Frontal cortex (tissue), 4 donors: Measurements from ENCODE around the gene HGFAC. TPM values are rescaled to one million over a fixed set of nuclear protein-coding genes. Genes with fewer than 3 reads are reported as not detected.

Source experiments
- DNase-seq, 2 donors: peaks; one replicate each; pipeline ENCODE4 v3.0.0; 2012; ENCODE audit warnings: low spot score in 2 of 2
- FAIRE-seq: peaks from 2 replicates; lab custom pipeline; 2012; peaks lifted over from hg19 to GRCh38; lab: Jason Lieb, UNC
- total RNA-seq: library from RNA; depleted of rRNA; stranded (reverse); fragments of >200 nt; gene quantifications from one replicate; pipeline ENCODE4 v1.2.3, GENCODE V29; 2014
- donor health status: control.
- donor health status: control.
- donor health status: control.

The HGFAC gene
- total RNA-seq, 1 donor from 2014 or later: 1.6 TPM

DNA sequence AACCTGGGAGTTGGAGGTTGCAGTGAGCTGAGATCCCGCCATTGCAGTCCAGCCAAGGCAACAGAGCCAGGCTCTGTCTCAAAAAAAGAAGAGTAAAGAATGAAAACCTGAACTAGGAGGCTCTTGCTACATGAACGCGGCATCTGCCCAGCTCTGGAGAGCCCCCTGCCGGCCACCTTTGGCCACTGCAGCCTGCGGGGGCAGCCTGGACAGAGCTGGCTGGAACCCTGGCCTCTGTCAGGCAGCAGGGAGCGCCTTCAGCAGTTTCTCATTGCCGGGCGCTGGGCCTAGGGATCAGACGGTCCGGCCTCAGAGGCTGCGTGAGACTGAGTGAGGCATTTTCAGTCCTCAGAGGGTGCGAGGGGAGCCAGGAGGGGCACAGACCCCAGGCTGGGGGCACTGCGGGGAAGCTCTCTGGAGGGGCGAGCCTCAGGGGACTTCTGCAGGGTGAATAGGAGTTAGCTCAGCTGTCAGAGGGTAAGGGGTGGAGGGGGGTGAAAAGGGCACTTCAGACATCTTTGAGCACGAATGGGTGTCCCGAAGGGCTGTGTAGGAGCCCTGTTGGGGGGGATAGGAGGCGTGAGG is 38.9 kb downstream of the HGFAC start:
- DNase-seq (peak; percentile 70 to 87), FAIRE-seq (no peak)

DNA sequence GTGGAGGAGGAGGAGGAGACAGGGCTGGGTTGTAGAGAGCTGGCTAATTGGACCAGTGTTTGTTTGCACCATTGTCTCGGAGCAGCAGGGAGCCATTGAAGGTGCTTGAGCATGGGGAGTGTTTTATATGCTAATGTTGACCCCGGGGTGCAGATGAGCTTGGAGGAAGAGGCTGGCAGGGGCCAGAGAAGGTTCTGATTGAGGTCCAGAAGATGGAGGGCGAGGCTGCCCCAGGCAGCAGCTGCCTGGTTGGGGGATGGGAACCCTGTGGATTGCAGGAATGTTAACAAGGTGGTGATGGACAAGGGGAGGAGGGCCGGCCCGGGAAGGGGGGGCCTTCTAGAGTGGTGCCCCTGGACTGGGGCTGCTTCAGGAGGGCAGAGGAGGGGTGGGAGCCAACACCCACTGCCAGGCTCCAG is 39.4 kb downstream of the HGFAC start:
- FAIRE-seq: no peak
- DNase-seq: no peak

DNA sequence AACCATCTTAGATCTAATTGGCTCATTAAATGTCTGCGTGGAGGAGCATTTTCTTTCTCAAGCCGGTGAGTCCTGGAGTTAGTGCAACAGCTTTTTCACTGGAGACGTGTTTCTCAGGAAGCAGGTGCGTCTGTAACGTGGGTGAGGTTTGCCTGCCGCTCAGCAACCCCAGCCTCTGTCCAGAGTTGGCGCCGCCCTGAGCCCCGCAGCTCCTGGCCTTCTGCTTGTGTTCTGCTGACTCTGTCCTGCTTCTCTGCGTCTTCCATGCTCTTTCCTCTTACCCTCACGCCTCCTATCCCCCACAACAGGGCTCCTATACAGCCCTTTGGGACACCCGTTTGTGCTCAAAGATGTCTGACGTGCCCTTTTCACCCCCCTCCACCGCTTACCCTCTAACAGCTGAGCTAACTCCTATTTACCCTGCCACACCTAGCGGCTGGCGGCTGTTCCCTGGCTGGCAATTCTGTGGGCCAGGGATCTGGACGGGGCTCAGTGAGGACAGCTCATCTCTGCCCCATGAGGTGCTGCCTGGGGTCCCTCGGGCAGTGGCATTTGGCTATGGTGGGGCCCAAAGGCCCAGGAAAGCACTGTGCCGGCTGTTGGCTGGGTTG is 40.1 kb downstream of the HGFAC start:
- FAIRE-seq (no peak), DNase-seq (no peak)

DNA sequence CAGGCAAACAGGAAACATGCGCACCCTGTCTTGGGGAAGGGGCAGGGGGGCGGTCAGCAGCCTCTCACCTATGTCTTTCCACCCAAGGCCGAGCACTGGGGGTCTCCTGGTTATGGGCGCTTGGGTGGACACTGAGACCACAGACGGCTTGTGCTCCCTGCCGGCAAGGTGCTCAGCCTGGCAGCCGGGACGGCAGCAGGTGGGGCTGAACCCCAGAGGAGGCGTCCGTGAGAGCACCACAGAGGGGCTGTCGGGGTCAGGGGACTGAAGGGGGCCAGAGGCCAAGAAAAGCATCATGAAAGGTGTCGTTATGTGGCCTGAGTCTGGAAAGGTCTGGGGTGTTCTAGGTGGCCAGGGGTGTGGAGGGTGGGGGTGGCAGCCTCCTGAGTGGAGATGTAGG is 40.9 kb downstream of the HGFAC start:
- DNase-seq (no peak), FAIRE-seq (no peak)

- DNase-seq: no peak
- no peak for FAIRE-seq
Measured at GRCh38 chr4:3483471-3483921, 41.7 kb downstream of the HGFAC start.

- DNase-seq: no peak
Measured at GRCh38 chr4:3484057-3484973, 42.5 kb downstream of the HGFAC start.

GRCh38 chr4:3485011-3485791 is 43.4 kb downstream of the HGFAC start:
- FAIRE-seq (no peak), DNase-seq (no peak)

More at GRCh38 chr4:3484057-3484973, 42.5 kb downstream of the HGFAC start:
- FAIRE-seq: no peak

GRCh38 chr4:3485886-3486540 is 44.2 kb downstream of the HGFAC start:
- DNase-seq (no peak), FAIRE-seq (no peak)

GRCh38 chr4:3486541-3487540 is 45.1 kb downstream of the HGFAC start:
- DNase-seq: peak; percentile 66 to 71
- FAIRE-seq: no peak

DNA sequence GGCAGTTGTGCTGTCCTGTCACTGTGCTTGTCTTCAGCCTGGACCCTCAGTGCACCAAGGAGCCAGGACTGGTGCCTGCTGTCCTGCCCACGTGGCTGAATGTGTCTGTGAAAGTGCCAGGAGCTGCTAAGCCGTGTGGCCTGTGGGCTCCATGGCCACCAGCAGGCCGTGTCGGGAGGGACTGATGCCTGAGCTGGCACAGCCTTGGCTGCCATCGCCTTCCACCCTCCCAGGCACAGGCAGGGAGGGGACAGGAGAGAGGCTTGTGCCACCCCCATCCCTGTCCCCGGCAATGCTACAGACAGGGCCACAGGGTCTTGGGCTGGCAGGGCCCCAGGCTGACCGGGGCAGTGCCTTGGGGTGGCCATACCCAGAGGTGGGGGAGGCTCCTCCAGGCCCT is 46.1 kb downstream of the HGFAC start:
- FAIRE-seq (no peak), DNase-seq (no peak)

- DNase-seq: no peak
- no peak for FAIRE-seq
Measured at GRCh38 chr4:3488820-3489219, 47.1 kb downstream of the HGFAC start.

DNA sequence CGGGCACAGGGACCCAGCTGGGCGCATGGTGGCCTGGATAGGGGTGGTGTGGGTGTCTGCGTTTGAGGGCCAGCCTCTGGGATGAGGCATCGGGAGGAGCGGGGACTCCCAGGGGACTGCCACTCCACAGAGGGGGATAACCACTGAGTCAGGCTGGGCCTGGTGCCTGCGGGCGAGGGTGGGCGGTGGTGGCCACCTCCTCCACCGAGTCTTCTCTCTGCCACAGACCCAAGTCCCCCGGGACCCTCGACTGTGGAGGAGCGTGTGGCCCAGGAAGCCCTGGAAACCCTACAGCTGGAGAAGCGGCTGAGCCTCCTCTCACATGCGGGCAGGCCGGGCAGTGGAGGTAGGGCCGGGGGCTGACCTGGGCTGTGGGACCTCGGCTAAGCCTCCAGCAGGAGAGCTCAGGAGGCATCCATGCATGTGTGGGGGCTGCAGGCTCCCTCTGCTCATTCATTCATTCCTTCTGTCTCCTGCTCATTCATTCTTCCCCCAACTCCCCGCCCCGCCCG is 47.7 kb downstream of the HGFAC start:
- FAIRE-seq (no peak), DNase-seq (no peak)

DNA sequence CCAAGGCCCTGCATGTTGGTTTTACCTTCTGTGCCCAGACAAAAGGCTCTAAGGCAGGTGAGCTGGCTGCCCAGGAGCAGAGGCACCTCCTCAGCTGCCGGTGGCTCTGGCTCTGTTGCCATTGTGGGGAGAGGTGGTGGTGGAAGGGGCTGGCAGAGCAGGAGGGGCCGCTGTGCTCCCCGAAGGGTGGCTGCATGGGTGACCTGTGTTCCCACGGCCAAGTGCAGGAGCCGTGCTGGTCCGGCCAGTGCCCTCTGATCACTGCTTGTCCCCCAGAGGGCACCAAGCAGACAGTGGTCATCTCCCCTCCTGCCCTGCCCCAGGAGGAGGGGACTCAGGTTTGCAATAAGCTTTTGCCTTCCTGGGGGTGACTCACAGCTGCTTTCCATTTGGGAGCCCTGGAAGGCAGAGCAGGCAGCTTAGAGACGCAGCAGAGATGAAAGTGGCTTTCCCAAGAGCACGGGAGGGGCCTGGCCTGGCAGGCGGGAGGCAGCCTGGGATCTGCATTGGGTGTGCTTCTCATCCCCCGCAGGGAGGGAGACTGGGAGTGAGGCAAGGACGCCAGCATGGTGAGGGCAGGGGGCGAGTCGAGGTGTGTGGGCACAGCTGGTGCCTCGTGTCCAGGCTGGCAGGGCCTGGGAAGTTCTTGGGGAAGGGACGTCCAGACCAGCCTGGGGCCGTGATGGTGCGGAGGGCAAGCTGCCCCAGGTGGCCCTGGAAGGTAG is 50.1 kb downstream of the HGFAC start:
- no peak for FAIRE-seq
- no peak for DNase-seq

- FAIRE-seq: no peak
- no peak for DNase-seq
Measured at GRCh38 chr4:3492741-3493719, 51.3 kb downstream of the HGFAC start.

GRCh38 chr4:3493720-3494461 is 52.1 kb downstream of the HGFAC start:
- FAIRE-seq: no peak
- no peak for DNase-seq

DNA sequence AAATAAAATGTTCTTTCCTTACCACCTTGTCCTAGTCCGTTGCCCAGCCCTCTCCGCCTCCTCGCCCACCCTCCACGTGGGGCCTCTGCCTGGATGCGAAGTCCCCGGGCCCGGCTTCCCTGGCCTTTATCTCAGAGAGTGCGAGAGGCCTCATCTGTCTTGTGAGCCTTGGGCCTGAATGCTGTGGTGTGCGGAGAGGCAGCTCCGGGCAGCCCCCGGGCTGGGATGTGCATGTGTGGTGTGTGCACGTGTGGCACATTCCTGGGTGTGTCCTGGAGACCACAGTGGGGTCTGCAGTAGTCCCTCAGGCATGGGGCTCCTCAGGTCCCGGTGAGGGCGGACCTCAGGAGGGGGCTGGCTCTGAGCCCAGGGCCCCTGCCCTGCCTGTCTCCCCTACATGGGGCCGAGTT is 52.7 kb downstream of the HGFAC start:
- FAIRE-seq: no peak
- DNase-seq: no peak
